Measurements from ENCODE around the gene ACER3.
"Not testable (repeated sequence)": the region's sequence is repeated elsewhere in the genome, so short reads cannot be mapped to it uniquely, and the experiment has no call there.

Gene ACER3

DNA sequence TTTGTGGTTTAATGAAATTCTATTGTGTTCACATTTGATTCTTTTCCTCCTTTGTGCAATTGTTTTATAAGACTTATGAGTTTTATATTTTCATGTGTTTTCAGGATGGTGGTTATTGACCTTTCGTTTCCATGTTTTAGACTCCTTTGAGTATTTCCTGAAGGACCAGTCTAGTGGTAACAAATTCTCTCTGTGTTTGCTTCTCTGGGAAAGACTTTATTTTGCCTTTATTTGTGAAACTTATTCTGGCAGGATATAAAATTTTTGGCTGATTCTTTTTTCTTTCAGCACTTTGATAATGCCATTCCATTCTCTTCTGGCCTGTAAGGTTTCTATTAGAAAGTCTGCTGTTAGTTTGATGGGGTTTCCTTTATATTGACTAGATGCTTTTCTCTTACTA lies 83.5 kb downstream of the ACER3 start:
- no peak for DNase-seq

DNA sequence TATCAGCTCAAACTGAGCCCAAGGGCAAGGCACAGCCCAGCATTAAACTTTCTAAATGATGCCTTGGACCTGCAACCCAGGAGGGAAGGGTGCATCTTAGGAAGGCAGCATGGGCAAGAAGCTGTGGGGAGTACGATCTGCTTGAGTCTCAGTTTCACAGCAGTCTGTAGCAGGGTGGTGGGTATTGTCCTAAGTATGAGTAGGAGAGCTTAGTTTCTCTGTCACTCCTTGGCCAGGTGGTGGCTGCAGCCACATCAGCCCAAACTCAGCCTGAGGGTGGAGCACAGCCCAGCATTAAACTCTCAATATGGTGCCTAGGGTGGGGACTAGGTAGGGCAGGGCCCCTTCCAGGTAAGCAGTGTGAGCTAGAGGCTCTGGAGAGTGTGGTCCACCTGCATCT lies 85.5 kb downstream of the ACER3 start:
- no peak for DNase-seq

DNA sequence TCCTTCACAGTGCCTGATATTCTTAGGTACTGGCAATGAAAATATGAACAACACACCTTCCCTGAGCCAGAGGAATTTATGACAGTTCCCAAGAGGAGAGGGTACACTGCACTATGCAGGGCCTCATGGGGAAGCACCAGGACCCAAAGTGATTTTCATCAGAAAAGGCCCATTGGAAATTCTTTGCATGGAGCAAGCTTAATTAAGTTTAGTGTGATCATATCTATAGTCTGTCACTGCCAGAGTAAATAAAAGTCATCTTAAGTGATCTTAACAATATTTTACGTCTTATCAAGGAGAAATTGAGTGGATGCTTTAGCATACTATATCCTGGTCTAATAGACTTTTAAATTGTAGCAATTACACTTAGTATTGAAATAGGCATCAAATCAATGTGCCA lies 86.5 kb downstream of the ACER3 start:
- DNase-seq: no peak

DNA sequence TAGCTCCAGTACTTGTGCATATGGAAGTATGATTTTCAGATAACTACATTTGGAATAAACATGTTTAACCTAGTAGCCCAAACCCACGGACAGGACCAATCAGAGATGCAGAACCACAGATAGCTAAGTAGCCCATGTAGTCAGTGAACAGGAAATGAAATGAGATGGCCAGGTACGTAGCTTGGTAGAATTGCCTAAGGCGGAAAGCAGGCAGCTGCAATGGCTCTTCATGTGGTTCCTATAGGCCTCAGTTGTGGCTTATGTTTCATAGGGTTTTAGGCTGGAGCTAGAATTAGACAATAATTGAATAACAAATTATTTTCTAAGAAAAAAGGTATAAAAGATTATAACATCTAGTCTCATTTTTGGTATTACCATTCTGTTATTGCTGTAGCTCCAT lies 87.1 kb downstream of the ACER3 start:
- DNase-seq: no peak

DNA sequence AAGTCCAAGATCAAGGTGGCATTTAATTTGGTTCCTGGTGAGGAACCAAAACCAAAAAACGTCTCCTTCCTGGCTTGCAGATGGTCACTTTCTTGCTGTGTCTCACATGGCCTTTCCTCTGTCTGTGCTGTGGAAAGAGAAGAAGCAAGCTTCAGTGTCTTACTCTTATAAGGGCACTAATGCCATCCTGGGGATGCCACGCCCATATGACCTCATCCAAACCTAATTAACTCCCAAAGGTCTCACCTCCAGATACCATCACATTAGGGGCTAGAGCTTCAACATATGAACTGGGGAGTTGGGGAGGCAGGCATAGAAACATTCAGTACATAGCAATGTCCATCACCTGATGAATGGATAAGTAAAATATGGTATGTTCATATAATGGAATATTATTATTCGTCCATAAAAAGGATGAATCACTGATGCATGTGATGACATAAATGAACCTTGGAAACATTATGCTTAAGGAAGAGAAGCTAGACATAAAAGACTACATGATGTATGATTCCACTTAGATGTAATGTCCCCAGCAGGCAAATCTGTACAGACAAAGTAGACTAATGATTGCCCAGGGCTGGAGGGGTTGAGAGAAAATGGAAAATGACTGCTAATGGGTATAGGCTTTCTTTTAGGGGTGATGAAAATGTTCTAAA lies 94.9 kb downstream of the ACER3 start:
- DNase-seq: no peak

DNA sequence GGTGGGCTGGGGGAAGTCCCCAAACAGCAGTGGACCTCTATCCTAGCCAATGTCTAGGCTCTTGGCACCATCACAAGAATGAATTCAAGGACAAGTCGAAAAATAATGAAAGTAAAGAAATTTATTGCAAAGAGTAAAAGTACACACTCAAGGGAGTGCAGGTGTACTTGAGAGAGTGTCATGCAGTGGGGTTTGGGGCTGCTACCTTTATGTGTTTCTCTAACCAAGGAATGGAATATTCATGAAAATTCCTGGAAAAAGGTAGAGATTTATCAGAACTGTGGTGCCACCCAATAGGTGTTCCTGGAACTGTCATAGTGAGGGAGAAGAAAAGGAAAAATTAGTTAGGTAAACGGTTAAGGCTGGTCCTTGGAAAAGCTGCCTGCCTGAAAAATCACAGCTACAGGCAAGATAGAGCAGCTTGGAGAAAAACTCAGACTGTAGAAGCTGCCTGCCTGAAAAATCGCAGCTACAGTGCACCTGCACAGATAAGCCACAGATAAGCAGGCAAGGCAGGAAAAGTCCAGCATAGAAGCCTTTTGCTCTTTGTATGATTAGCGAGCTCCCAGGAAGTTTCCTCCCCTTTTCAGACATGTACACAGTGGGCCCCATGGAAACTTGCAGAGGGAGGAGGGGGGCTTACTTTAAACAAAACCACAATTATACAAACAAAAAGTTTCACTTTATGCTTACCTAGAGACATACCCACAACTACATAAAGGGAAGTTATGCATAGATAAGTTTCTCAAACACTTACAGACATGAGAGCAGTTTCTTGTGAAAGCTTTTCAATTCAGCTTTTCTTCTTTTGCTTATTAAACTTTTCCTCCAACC lies 102.1 kb downstream of the ACER3 start:
- no peak for DNase-seq

DNA sequence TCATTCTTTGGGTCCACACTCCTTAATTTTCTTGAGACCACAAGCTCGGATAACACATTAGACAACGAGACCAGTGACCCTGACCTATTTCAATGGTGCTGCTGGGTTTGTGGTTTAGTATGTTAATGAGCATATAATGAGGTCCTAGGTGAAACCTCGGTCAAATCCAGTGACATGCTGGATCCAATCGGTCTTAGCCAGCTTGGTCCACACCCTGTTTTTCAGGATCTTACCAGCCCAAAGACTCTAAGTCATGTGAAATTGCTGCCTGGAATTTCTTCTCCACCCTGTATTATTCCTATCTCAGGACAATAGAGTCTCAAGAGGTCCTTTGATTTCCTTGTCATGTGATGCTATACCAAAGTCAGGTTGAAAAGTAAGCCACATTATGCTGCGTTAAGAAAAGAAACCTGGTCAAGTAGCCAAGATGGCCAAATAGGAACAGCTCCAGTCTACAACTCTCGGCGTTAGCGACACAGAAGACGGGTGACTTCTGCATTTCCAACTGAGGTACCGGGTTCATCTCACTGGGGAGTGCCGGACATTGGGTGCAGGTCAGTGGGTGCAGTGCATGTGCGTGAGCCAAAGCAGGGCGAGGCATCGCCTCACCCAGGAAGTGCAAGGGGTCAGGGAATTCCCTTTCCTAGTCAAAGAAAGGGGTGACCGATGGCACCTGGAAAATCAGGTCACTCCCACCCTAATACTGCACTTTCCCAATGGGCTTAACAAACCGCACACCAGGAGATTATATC lies 102.9 kb downstream of the ACER3 start:
- not testable (repeated sequence) for DNase-seq

DNA sequence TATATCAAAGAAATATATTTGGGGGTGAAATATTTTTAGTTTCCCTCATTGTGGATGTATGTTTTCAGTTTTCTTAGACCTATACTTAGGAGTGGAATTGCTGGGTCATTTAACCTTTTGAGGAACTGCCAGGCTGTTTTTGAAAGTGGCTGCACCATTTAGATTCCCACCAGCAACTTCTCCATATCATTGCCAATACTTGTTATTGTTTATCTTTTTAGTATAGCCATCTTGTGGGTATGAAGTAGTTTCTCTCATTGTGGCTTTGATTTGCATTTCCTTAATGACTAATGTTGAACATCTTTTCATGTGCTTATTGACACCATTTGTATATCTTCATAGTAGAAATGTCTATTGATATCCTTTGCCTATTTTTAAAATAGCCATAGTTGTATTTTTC lies 111.3 kb downstream of the ACER3 start:
- no peak for DNase-seq

DNA sequence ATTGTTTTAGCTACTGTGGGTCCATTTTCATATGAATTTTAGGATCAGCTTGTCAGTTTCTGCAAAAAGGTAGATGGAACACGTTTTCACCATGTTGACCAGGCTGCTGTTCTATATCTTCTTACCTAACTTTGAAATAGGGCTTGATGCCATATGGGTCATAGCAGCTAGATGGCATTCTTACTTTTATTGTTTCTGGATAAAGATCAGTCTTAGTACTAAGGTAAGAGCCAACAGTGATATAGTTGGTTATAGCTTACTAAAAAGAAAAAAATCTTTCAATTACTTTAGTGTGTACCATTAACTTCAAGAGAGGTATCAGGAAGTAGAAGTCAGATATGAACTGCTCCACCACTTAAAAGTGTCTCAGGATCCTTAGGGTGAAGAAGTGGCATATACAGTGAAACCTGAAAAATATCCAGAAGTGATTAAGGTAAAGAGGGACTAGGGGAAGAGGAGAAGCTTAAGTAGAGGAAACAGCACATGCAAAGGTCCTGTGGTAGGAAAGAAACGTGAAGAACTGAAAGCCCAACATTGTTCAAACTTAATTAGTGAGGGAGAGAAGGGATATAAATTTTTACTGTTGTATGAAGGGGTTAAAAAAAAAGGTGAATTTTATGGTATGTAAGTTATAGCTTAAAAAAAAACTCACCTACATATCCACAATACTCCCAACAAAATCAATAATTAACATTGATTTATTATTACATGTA lies 113.6 kb downstream of the ACER3 start:
- DNase-seq: no peak

DNA sequence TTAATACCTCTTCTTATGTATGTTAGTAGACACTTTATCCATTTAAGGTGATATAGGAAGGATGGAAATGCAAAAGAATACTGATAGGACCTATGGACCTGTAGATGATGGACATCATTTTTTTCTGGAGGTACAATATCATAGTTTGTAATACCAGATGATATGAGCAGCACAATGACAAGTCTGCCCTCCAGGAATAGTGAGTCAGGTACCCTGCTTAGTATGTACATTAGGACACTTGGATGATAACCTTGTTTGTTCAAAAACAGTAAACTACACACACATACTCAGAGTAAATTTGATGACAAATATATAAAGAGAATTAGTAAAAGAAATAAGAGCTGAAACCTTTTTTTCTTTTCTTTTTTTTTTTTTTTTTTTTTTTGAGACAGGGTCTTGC lies 114.8 kb downstream of the ACER3 start:
- no peak for DNase-seq

DNA sequence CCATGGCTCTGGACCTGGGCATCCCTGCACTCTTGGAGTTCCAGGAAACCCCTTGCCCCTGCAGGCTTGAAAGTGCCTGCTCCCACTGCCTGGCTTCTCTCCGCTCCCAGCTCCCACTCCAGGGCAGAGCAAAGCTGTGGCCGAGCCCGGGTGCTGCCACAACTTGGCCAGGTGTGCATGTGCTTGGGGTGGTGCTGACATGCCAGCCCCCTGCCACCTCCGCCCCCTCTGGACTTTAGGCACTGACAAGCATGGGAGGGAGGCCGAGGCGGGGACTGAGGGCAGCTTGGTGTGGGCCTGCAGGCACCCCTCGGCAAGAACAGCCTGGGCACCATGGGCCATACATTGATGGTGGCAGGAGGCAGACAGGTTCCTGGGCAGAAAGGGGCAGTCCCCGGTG lies 117.1 kb downstream of the ACER3 start:
- no peak for DNase-seq

DNA sequence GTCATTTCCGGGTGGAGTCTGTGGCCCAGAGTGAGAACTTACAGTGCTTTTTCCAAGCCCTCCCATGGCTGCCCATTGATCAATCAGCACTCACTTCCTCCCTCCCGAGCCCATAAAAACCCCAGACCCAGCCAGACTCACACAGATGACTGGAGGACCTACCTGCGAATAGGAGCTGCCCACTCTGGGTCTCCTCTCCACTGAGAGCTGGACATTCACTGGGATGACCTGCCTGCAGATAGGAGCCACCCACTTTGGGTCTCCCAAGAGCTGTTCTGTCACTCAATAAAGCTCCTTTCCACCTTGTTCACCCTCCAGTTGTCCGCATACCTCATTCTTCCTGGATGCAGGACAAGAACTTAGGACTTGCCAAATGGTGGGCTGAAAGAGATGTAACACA lies 117.5 kb downstream of the ACER3 start:
- DNase-seq: no peak

DNA sequence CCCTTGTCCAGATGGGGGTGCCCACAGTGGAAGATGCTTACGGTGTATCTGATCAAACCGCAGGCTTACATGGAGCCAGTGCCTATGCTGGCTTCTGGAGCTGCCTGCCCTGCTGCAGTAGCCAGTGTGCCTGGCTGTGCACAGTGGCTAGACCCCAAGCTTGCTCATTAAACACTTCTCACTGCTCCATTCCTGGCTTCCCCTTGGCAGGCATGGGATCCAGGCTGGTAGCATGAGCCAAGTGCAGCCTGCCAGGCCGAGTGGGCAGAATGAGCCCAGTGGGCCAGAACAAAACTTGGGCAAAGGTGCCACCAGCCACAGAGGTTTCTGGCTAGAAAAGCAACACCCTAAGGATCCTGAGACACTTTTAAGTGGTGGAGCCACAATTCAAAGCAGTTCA lies 118.1 kb downstream of the ACER3 start:
- DNase-seq: no peak

DNA sequence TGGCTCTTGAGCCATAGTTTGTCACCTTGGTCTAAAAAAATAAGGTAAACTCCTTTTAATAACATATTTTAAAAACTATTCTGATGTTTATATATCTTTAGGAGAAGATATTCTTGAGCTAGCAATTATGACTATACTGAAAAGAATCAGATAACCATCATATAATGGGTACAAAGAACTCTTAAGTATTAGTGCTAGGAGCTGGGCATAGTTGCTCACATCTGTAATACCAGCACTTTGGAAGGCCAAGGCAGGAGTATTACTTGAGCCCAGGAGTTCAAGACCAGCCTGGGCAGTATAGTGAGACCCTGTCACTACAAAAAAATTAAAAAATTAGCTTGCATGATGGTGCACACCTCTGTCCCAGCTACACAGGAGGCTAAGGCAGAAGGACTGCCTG lies 119.5 kb downstream of the ACER3 start:
- no peak for DNase-seq

DNA sequence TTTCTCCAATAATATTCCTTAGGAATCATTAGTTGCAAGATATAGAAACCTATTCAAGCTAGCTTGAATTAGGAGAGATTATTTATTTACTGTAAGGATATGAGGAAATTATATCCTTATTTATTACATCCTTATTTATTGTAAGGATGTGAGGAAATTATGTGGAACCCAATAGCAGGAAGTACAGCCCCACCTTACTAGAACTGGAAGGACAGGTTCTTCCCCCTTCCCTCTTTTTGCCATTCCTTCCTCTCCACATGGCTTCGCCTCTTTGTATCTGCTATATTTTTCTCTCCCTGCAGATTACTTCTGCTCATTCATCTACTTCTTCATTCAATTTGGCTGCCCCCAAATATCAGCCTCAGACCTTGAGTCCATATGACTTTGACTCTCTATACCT lies 124.0 kb downstream of the ACER3 start:
- DNase-seq: no peak

DNA sequence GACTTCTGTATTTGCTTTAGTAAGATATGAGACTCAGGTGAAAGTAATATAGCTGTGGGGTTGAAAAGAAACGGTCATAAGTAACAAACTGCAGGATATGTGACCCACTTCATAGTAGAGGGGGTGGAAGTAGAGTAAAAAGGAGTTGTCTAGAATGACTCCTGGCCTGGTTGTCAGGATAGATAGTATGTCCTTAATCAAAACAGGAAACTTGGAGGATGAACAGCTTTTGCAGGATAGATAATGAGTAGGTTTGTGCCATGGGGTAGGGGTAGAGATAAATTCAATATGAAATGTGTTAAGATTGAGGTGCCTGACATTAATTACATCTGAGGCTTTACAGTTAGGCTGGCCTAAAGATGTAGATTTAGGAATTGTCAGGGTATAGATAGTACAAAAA lies 126.5 kb downstream of the ACER3 start:
- DNase-seq: no peak

DNA sequence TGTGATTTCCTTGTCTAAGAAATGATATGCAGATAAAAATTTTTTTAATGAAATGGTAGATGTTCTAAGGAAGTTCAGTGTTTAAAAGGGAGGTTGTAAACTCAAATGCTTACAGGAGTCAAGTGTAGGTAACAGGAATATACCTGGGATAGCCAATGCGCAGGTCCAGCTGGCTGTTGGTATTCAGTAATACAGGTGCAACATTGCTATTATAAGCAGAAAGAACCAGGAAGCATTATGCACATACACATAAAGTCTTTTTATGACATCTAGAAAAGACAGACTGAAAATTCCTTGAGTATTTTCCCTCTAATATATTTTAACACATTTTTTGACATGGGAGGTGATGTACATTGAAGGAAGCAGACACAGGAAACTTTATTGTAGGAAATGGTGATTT lies 129.9 kb downstream of the ACER3 start:
- DNase-seq: no peak

DNA sequence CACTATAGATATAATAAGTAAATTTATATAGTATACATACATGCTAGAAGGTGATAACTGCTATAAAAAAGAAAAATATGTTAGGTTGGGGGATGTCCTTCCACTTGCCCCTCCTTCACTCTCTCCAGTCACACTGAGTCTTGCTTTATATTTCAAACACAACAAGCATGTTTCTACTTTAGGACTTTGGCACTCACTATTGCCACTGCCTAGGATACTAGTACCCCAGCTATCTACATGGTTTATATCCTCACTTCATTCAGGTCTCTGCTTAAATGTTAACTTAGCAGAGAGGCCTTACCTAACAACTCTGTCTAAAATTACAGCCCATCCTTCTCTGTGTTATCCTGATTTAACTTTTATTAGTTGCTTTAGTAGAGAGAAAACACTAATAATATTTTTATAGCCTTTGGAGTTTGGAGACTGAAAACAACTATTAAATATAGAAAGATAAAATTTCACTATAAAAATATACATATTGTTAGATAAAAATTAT lies 134.4 kb downstream of the ACER3 start:
- DNase-seq: no peak

DNA sequence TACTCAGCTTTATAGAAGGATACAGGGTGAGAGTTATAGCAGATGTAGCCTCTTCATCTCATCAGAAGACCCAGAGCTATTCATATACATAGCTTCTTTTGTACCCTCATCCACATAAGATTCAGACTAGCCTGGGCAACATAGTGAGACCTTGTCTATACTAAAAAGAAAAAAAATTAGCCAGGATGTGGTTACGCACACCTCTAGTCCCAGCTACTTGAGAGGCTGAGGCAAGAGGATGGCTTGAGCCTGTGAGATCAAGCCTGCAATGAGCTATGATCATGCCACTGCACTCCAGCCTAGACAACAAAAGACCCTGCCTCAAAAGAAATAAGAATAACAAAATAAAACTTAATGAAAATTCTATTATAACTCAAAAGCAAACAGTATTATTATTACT lies 136.8 kb downstream of the ACER3 start:
- DNase-seq: no peak

DNA sequence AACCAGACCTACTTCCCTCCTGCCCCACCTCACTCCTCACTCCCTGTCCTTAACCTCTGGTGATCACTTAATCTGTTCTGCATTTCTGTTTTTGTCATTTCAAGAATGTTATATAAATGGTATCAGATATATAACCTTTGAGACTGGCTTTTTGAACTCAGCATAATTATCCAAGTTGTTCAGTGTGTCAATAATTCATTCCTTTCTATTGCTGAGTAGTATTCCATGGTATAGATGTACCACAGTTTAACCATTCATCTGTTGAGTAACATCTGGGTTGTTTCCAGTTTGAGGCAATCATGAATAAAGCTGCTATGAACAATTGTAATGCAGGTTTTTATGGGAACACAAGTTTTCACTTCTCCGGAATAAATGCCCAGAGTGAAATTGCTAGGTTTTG lies 138.9 kb downstream of the ACER3 start:
- no peak for DNase-seq

DNA sequence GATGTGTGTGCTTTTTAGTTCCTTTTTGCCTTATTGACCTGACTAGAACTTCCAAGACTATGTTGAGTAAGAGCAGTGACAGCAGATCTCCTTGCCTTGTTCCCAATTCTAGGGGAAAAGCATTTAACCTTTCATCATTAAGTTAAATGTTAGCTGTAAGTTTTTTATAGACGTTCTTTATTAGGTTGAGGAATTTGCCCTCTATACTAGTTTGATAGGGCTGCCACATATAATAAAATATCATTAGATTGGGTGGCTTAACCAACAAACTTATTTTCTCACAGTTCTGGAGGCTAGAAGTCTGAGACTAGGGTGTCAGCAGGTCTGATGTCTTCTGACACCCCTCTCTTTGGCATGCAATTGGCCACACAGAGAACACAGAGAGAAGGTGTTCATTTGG lies 140.9 kb downstream of the ACER3 start:
- DNase-seq: no peak

DNA sequence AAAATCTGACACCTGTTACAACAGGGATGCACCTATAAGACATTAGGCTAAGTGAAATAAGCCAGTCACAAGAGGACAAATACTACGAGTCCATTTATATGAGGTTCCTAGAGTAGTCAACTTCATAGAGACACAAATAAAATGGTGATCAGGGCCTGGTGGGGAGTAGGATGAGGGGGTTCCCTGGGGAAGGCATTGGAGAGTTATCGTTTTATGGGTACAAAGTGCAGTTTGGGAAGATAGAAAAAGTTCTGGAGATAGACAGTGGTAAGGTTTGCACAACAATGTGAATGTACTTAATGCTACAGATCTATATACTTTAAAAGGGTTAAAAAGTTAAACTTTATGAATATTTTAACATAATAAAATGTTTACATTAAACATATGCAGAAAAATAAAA lies 142.1 kb downstream of the ACER3 start:
- no peak for DNase-seq

DNA sequence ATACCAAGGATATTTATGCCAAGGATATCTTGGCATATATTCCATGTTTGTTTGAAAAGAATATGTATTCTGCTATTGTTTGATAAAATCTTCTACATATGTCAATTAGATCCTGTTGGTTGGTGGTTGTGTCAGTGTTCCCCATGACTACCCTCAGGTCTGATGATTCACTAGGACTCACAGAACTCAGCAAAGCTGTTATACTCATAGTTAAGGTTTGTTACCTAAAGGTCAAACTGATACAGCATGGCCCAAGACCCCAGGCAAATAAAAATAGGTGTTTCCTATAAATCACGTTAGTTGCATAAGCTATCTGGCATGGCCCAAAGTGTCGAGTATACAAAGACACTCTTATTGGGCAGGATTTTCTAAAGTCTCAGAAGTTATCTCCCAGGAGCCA lies 143.2 kb downstream of the ACER3 start:
- no peak for DNase-seq

Data from femur (tissue), 1 donor.